Measurements from ENCODE around the gene SLC8B1. TPM values are rescaled to one million over a fixed set of nuclear protein-coding genes. Genes with fewer than 3 reads are reported as not detected.

Gene SLC8B1
- total RNA-seq, 1 donor, result 37.4 TPM

DNA sequence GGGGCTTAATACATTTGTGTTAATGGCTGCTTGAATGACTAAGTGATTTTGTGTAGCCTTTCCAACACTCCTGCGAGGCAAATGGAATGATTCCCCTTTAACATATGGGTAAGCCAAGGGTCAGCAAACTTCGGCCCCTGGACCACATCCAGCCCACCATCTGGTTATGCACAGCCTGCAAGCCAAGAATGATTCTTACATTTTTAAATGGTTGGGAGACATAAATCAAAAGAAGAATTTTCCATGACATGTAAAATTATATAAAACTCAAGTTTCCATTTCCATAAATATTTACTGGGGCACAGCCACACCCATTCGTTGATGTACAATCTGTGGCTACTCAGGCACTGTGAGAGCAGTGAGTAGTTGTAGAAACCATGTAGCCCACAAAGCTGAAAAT lies 9.0 kb downstream of the SLC8B1 start:
- DNase-seq (ENCODE audit: low read depth in 2 of 3, low spot score in 2 of 3), result no peak

DNA sequence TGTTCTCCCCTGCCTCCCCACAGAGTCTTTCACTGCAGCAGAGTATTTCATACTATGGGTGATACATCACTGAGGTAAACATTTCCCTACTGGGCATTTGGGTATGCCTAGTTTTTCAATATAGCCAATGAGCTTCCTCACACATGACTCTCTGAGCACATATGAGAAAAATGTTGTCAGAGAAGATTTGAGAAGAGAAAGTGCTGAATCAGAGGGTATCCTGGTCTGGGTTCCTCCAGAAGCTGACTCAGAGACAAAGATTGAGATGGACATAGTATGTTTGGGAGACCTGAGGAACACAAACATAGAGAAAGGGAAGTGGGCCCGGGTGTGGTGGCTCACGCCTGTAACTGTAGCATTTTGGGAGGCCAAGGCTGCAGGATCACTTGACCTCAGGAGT lies 12.6 kb downstream of the SLC8B1 start:
- no peak for DNase-seq (ENCODE audit: low read depth in 2 of 3, low spot score in 2 of 3)

DNA sequence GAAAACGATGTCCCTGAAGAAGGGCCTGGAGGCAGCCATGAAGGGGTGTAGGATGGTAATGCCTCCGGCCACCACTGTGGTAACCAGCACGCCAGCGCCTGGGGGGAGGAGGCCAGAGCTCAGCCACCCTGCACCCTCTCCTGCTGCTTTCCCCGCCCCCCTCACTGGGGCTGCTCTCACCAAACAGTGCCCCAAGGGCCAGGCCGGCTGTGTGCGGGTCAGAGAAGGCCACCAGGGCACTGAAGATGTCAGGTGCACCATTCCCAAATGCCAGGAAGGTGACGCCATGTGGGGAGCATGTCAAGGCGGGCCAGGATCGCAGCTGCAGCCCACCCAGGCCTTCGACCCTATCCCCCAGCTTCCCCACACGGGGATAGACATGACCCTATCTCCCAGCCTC lies 14.5 kb downstream of the SLC8B1 start:
- DNase-seq (ENCODE audit: low read depth in 2 of 3, low spot score in 2 of 3), result no peak

DNA sequence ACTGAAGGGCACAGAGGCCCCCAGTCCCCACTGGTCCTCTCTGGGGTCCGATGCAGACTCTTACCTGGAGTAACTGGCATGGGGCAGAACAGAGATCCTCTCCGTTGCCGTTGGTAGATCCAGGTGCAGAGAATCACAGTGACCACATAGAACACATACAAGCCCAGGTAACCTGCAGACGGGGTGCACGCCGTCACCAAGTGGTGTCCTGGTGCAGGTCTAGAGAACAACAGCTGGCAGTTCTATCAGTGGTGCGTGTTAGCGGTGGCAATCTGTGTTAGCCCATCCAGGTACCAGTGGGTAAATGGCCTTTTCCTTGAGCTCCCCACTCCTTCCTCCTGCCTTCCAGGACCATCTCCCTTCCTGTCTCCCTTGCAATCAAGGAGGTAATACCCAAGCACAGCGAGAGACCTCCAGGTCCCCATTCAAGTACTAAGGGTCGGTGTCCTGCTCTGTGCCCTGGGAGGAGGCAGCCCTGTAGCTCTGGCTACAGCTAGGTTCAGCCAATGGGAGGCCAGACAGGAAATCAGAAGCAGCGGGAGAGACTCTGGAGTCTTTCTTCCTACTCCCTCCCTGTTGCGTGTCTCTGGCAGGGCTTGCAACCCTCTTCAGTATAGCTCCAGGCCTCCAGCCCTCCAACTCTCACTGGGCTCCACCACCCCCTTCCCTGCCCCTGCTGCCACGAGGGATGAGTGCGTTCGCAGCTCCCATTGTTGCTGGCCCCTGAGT lies 15.8 kb downstream of the SLC8B1 start:
- DNase-seq (ENCODE audit: low read depth in 2 of 3, low spot score in 2 of 3), result no peak

DNA sequence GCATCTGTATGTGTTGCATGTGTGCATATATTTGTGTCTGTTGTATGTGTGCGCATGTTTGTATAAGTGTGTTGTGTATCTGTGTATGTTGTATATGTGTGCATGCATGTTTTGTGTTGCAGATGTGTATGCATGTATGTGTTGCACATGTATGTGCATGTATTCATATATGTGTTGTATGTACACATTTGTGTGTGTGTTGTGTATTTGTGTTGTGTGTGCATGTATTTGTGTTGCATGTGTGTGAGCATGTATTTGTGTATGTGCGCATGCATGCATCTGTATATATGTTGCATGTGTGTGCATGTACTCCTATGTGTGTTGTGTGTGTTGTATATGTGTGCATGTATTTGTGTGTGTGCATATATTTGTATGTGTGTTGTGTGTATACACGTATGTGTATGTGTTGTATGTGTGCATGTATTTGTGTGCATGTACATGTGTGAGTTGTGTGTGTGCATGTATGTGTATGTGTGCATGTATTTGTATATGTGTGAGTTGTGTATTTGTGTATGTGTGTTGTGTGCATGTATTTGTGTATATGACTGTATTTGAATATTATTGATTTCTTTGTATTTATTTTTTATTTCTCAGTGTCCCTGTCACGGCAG lies 16.8 kb downstream of the SLC8B1 start:
- no peak for DNase-seq (ENCODE audit: low read depth in 2 of 3, low spot score in 2 of 3)

DNA sequence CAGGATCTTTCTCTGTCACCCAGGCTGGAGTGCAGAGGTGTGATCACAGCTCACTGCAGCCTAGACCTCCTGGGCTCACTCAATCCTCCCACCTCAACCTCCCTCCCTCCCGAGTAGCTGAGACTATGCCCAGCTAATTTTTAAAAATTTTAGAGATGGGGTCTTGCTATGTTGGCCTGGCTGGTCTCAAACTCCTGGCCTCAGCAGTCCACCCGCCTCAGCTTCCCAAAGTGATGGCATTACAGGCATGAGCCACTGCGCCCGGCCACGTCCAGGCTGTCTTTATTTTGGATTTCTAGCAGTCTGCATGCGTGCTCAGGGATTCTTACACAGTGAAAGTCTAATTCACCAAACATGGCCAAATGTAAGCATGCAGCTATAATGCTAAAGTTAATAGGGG lies 17.8 kb downstream of the SLC8B1 start:
- no peak for DNase-seq (ENCODE audit: low read depth in 2 of 3, low spot score in 2 of 3)

DNA sequence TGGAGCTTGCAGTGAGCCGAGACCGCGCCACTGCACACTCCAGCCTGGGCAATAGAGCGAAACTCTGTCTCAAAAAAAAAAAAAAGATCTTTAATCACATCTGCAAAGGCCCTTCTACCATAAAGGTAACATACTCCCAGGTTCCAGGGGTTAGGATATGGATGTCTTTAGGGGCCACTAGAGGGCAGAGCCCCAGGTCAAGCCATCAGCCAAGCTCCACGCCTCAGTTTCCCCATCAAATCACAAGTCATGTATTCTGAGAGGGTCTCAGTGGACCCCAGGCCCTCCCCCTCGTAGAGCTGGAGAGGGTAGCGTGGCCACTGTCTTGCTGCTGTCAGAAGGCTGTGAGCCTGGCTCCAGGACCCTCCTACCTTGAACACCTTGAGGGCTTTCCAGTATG lies 18.8 kb downstream of the SLC8B1 start:
- DNase-seq (ENCODE audit: low read depth in 2 of 3, low spot score in 2 of 3), result no peak

DNA sequence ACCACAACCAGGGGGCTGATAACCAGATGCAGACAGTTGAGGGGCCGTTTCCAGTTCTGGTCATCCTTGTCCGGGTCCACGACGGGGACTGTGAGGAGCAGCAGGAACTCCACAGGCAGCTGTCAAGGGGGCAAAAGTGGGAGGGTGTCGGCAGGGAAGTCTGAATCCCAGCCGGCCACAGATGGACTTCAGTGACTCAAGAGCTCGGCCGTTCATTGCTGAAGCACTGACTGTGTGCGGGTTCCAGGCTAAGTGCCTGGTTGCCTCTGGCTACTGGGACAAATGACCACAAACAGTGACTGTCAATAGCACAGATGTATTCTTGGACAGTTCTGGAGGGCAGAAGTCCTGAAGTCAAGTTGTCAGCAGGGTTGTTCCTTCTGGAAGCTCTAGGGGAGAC lies 19.6 kb downstream of the SLC8B1 start:
- DNase-seq (ENCODE audit: low read depth in 2 of 3, low spot score in 2 of 3), result no peak

DNA sequence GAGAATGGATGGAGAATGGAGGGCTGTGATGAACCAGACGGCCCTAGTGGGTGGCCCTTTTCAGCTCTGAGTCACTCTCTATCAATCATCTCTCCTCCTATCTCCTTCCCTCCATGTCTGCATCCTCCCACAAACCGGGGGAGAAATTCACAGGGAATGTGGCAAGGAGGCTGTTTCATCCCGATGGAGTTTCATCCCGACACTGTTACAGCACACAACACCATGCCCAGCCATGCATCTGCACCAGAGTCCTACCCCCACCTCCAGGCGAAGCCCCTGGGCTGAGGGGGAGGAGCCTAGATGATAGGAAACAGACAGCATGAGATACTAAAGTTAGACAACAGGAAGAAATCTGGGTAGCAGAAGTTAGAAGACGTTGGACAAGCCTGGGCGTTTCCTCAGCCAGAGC lies 20.8 kb downstream of the SLC8B1 start:
- DNase-seq (ENCODE audit: low read depth in 2 of 3, low spot score in 2 of 3), result no peak

DNA sequence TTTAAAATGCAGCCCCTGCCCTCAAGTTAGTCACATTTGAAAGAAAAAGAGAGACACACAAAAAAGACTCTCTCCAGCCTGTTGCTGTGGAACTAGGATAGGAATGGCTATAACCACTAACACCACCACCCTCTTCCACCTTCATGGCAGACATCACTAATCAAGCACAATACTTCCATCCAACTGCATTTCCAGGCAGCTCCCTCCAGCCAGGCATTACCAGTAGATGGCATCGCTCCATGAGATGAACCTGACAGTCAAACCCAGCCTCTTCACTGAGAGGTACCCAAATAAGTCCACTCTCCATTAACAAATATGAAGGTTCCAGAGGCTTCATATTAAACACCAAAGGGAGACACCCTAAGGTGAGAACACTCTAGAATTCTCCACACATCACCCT lies 24.4 kb downstream of the SLC8B1 start:
- DNase-seq (ENCODE audit: low read depth in 2 of 3, low spot score in 2 of 3), result no peak

DNA sequence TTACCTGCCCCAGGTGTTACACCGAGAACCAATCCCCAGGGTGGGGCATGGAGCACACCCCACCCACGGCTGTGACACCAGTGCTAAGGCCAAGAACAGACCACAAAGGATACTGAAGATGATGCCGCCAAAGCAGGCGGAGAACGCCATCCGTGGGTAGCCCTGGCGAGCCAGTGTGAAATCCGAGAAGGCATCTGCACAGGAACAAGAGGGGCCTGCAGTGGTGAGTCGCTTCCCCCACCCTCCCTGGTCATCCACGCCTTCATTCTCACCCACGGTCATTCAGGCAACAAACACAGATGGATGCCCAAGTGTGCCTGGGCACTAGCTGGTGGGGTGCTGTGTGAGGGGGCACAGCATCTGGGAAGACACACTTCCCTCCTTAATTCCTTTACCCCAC lies 28.5 kb downstream of the SLC8B1 start:
- DNase-seq (ENCODE audit: low read depth in 2 of 3, low spot score in 2 of 3), result no peak

DNA sequence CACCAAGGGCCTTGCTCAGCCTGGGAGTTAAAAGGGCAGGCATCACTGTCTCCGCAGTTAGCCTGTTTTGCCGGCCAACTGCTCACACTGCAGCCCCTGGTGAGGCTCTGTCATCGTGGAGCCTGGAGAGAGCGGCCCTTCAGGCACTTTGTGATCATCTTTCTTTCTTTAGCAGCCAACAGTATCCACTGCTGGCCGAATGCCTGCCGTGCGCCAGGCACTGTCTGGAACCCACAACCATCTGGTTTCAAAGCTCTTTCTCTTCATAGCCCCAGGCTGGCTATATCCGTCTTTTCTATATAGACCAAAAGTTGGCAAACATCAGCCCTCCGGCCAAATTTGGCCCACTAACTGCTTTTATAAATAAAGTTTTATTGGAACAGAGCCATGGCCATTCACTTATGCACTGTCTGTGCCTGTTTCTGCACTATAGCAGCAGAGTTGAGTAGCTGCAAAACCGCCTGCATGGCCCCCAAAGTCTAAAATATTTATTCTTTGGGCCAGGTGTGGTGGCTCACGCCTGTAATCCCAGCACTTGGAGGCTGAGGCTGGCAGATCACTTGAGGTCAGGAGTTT lies 29.5 kb downstream of the SLC8B1 start:
- no peak for DNase-seq (ENCODE audit: low read depth in 2 of 3, low spot score in 2 of 3)

DNA sequence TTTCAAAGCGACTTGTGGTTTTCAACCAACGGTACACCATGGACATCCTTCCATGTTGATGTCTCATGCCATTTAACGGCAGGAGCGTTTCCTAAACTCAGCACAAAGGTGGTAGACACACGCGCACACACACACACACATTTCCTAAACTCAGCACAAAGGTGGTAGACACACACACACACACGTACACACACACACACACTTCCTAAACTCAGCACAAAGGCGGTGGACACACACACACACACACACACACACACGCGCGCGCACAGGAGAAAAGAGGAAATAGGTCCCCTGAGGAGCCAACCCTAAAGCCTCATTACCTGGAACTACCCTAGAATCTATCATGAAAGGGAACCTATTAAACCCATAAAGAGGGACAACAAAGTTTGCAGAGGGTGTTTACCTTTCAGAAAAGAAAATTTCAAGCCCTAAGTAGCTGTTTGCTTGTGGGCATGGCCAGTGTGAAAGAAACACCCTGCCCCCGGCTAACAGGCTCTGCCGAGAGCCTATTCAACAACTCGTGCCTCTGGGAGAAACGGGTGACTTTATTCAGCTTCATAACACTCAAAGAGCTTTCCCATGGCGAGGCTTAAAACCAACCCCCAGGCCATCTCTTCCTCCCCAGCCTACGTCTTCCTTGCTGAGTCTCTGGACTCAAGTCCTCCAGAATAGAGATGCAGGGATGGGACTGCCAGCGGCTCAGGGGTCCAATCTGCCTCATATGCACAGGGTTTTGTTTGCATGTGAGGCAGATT lies 31.8 kb downstream of the SLC8B1 start:
- peak in 2 of 3 donors; percentile 78 to 92 for DNase-seq (ENCODE audit: low read depth in 2 of 3, low spot score in 2 of 3)

DNA sequence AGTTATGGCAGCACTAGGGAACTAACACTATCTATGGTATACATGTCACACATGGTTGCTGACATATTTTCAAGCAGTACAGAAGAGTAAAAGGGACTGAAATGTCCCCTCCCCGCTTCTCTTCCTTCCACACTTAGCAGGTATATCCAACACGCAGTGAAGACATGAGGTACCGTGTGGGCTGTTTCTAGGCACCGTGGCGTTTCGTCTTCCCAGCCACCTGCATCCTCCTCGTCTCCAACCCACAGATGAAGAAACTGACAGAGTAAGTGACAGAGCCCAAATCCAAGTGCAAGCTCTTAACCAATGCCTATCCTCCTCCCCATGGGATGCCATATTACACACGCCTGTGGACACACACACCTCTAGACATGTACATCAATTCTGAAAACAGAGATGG lies 32.4 kb downstream of the SLC8B1 start:
- DNase-seq (ENCODE audit: low read depth in 2 of 3, low spot score in 2 of 3), result peak in 1 of 3 donors; percentile 5

DNA sequence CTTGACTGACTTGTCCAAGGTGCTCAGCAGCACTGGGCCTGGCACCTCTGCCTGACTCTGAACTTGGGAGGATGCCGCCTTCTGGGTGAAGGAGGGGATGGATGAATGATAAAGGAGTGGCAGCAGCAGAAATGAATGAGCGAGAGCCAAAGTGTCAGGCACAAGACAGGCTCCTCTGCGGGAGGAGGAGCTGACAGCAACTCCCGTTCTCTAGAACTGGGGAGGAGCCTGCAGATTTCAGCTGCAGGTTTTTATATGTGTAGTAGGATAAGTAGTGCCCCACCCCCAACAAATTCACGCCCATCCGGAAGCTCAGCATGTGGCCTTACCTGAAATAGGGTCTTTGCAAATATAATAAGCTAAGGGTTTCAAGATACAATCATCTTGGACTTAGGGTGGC lies 33.1 kb downstream of the SLC8B1 start:
- no peak for DNase-seq (ENCODE audit: low read depth in 2 of 3, low spot score in 2 of 3)

DNA sequence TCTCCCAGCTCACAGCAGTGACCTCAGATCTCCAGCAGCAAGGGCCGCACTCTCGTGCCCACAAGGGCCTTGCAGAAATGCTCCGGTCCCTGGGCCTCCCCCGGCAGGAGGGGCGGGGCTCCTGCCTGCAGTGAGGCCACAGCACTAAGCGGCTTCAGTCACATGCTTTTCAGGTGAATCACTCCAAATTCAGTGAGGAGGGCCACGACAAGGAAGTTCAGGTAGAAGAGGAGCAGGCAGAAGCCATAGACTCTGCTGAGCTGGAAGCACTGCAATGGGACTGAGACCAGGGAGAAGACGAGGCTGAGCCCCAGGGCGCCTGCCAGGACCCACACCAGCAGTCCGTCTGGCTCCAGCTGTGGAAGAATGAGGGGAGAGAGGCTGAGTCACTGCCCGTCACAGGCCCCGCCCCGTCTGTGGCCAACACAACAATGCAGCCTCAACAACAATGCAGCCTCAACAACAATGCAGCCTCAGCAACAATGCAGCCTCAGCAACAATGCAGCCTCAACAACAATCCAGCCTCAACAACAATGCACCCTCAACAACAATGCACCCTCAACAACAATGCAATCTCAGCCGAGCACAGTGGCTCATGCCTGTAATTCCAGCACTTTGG lies 35.2 kb downstream of the SLC8B1 start:
- no peak for DNase-seq (ENCODE audit: low read depth in 2 of 3, low spot score in 2 of 3)

DNA sequence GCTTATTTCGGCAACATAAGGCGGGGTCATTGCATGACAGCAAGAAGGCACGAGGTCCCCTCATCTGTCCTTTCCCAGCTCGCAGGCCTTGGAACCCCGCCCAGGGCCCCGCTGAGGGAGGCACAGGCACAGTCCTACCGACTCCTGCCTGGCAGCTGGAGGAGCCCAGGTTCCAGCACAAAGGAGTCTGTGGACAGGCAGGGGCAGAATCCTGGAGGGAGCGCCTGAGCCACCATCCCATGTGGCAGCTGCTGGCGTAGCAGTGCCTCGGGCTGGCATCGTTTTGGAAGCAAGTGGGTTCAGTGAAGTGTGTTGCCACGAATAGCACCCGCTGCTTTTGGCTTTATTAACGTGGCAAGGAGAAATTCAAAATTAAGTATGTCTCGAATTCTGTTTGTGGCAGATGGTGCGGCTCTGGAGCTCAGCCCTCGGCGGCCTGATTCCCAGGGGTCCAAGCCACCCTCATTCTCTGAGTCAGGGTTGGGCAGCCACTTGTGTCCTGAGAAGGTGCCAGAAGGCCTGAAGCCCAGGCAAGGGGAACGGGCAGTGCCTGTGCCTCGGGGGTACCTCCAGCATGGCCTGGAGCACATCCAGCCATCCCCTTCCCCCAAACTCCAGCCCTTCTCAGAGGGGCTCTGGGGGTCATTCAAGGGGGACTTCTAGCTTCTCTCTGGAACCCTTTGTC lies 35.9 kb downstream of the SLC8B1 start:
- DNase-seq (ENCODE audit: low read depth in 2 of 3, low spot score in 2 of 3), result no peak

DNA sequence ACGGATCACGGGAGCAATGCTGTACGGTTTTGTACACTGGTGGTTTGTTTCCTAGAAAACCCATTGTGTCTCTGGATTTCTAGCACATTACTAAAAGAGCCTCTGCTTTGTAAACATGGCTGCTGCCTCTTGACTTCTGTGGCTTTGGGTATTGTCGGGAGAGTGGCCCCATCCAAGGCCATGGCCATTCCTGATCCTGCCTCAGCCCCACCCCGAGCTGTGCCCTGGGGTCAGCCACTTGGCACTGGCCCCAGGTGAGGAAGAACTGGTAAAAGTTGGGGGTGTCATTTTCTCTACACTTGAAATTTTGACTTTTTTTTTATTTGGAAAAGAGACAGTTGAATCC lies 36.5 kb downstream of the SLC8B1 start:
- no peak for DNase-seq (ENCODE audit: low read depth in 2 of 3, low spot score in 2 of 3)

DNA sequence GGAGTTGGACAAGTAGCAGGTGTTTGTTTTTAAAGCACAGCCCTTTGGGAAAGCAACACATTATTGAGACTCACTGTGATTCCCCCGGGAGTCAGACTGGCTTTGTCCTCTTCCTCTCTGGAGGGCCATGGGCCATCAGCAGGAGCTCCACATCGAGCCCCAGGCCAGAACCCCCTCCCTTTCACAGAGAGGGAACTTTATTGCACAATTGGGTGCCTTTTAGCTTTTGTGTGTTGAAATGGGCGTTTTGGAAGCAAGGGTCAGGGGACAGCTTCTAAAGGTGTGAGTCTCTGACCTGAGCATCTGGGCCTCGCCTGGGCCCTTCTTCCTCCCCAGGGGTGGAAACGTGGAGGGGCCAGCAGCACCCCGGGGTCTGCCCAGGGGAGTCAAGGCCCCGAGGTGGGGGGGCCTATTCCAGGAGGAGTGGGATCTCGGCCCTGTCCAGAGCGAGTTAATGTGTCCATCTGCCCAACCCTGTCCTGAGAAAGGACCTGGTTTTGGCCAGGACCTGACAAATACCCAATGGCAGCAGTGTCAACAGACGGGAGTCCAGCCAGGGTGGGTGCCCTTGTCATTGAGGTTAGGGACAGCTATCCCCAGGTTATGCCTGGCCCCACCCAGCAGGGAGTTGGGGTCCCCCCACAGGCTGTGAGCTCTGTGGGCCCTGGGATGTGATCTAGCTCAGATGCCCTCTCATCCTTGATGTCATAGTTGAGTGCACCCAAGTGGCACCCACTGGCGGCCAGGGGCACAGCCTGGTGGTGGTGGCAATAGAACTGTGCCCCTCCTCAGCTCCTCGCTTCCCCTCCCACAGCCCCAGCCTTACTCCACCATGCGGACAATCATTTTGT lies 37.1 kb downstream of the SLC8B1 start:
- no peak for DNase-seq (ENCODE audit: low read depth in 2 of 3, low spot score in 2 of 3)

DNA sequence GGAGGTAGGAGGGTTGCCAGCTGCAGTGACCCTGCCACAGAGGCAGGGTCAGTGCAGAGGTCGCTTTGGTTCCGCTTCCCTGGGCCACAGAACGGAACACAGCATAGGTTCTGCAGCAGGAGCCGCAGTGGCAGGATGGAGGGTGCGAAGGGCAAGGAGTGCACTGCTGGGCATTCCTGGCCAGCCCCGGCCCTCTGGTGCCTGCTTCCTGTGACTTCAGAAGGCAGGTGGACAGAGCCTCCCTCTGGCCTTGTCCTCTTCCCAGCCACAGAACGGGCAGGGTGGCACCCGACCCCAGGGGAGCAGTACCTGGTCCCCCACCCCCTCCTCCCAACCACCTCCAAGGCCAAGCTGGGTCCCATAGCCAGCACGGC lies 37.7 kb downstream of the SLC8B1 start:
- DNase-seq (ENCODE audit: low read depth in 2 of 3, low spot score in 2 of 3), result no peak
